Right renal cortex interstitium (tissue), 3 donors: ENCODE data around the gene KLHDC4. TPM values are rescaled to one million over a fixed set of nuclear protein-coding genes. Genes with fewer than 3 reads are reported as not detected.
A peak's percentile ranks its signal among the peaks of the same experiment; 100 is the strongest.
"Not testable (repeated sequence)": the region's sequence is repeated elsewhere in the genome, so short reads cannot be mapped to it uniquely, and the experiment has no call there.

Source experiments
- DNase-seq, 3 donors: peaks; one replicate each; pipeline ENCODE4 v3.0.0-alpha.2; 2013; ENCODE audit warnings: low read depth in 3 of 3, low spot score in 2 of 3
- polyA plus RNA-seq, 3 donors: library from polyadenylated mRNA; unstranded; fragments of 120-200 nt; gene quantifications; one replicate each; pipeline ENCODE4 v1.2.1, GENCODE V29; 2013; ENCODE audit not compliant: insufficient read length in 3 of 3

KLHDC4 gene
- polyA plus RNA-seq, 3 donors = 21.6 to 24.2 (median 24.0) TPM

DNA sequence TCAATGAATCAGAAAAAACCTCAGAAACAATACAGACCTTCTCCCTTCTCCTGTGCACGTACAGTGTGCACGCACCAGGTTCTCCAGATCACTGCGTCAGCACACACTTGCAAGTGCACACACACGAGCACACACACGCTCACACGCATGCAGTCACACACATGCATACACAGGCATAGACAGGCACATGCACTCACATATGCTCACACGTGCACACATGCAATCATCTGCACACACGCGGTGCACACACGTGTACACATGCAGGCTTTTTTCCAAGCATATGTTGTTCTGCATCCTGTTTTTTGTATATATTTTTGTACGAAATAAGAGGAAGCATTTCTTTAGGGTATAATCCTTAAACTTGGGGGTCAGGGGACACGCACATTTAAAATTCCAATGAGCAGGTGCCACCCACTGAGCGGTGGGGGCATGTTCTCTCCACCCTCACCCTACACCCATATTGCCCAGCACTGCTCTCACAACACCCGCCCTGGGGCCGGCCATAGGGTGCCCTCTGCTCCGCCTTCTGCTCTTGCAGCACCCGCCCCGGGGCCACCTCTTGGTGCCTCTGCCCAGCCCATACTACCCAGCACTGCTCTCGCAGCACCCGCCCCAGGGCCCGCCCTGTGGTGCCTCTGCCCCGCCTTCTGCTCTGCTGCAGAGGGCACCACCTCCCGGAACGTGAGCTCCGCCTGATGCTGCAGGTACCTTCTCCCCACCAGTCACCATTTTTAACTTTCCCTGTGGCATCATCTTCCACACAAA, 20.9 kb downstream of the KLHDC4 start:
- DNase-seq = no peak

GRCh38 chr16:87742781-87743490, 22.9 kb downstream of the KLHDC4 start:
- no peak for DNase-seq

GRCh38 chr16:87741700-87742415, 23.9 kb downstream of the KLHDC4 start:
- no peak for DNase-seq

- DNase-seq = no peak
These were observed 24.8 kb downstream of the KLHDC4 start for GRCh38 chr16:87740909-87741424.

GRCh38 chr16:87740441-87740840, 25.3 kb downstream of the KLHDC4 start:
- DNase-seq = no peak

DNA sequence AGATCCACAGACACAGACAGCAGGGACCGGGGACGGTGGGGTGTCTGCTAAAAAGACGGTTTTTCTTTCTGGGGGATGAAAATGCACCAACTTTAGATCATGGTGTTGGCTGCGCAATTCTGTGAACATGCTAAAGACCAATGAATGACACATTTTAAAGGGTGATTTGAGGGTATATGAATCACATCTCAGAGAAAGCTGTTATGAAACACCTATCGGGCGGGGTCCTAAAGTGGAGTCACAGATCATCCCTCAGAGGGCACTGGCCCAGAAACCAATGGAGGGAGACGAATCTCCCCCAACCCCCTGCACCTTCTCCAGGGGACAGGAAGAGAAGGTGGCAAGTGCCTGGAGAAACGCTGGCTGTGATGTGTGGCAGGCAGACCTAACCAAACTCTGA, 26.0 kb downstream of the KLHDC4 start:
- no peak for DNase-seq

GRCh38 chr16:87736008-87736382, 29.8 kb downstream of the KLHDC4 start:
- no peak for DNase-seq

- DNase-seq = no peak
These were observed 30.3 kb downstream of the KLHDC4 start for GRCh38 chr16:87735270-87736007.

- no peak for DNase-seq
These were observed 31.1 kb downstream of the KLHDC4 start for GRCh38 chr16:87734644-87735043.

GRCh38 chr16:87733190-87733589, 32.6 kb downstream of the KLHDC4 start:
- no peak for DNase-seq

DNA sequence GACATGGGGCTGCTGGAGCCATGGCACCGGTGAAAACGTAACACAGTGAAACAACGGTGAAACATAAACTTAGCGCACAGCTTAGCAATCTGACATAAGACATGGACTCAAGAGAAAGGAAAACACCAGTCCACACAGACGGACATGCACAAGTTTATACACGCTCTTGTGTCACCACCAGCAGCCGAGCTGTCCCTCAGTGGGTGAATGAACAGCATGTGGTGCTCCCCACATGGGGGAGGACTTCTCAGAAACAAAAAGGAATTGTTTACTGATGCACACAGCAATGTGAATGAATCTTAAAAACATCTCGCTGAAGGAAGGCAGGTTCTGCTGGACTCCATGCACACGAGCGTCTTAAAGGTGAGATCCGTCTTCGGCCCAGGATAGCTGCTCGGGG, 34.2 kb downstream of the KLHDC4 start:
- no peak for DNase-seq

DNA sequence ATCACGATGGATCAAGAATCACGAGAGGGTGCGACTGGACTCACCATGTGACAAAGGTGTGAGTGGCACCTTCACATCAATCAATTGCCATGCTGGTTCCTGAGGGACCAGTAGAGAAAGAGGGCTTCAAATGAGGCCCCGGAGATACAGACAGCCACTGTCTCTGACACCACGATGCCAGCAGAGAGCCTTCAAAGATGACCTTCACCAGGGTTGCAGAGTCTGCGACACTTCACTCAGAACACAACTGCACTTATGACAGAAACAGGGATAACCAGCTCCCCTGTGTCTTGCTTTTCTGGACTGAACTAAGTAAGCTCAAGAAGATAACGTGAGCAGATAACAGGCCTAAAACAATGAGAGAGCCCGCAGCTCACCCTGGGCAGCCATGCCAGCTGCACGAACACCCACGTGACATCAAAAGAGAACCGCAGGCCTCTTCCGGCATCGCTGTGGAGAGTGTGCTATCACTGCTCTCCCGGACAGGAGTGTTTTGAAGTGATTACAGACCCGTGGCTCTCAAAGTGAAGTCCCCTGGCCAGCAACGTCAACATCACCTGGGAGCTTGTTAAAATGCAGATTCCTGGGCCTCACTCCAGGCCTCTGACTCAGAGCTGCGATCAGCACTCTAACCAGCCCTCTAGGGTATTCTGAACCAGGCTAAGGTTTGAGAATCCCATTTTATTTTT, 36.4 kb downstream of the KLHDC4 start:
- DNase-seq = no peak

DNA sequence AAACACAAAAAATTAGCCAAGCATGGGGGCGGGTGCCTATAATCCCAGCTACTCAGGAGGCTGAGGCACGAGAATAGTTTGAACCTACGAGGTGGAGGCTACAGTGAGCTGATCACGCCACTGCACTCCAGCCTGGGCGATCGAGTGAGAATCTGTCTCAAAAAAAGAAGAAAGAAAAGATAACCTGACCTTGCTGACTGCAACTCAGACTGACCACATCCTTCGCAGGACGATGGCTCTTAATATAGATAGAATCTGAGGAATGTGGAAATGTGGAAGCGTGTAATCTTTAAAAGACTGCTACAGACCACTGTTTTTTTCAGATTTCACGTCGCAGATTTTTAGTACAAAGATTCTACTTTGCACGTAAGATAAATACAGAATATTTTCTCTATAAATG, 37.8 kb downstream of the KLHDC4 start:
- DNase-seq = no peak

DNA sequence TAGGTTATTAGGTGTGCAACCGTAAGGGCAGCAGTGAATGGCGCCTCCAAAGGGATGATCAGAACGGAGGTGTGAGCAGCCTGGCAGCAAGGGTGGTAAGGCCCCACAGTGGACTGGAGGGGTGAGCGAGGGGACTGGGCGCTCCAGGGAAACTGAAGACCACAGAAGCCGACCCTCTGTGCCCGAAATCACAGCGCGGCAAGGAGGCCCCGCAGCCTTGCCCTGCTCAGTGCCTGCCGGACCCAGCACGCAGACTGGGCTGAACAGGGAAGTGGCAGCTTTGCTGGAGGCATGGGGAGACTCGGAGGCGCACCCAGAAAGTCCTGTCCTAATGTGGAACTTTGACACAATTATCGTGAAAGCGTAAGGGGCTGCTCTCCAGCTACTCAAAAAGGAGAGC, 38.4 kb downstream of the KLHDC4 start:
- no peak for DNase-seq

DNA sequence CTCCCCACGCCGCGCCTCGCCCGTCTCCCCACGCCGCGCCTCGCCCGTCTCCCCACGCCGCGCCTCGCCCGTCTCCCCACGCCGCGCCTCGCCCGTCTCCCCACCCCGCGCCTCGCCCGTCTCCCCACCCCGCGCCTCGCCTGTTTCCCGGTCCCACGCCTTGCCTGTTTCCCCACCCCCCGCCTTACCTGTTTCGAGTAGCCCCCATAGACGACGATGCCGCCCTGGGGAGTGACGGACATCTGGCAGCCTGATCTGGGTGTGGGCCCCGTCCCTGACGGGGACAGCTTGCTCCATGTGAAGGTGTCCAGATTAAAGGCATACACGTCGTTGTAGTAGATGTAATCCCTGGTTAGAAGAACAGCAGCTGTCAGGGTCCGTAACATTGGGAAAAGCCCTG, 39.2 kb downstream of the KLHDC4 start:
- not testable (repeated sequence) for DNase-seq

- no peak for DNase-seq
These were observed 40.1 kb downstream of the KLHDC4 start for GRCh38 chr16:87725596-87726235.

GRCh38 chr16:87724490-87725291, 41.1 kb downstream of the KLHDC4 start:
- no peak for DNase-seq

DNA sequence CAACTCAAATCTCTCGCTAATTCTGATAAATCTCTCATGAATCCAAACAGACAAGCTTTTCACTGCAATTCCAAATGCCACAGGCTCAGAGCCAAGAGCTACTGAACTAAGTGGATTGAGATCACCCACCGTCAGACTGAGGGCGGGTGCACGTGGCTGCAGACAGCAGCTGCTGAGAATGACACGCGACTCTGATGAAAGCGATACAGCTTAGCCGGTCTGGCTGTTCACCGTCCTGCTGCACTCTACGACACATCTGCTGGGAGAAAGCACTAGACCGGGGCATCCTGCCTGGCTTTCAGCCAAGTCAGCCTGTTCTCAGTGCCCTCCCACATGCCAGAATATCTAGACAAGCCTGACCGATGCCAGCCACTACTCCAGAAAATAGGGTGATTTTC, 42.6 kb downstream of the KLHDC4 start:
- DNase-seq = peak; percentile 72 to 87 (median 78)
